GM18505 (cell line): ENCODE data around the gene ABHD12B.

Source experiments
- ATAC-seq: cut with Tn5 transposase; IDR thresholded peaks from one replicate; pipeline ENCODE4 v1.9.1; 2021; ENCODE audit not compliant: unreplicated experiment
- POLR2A ChIP-seq: IDR thresholded peaks from 4 replicates; pipeline ENCODE4 v1.6.1; 2011; ENCODE audit warnings: borderline replicate concordance; ENCODE audit not compliant: insufficient read depth, insufficient read length; ENCODE audit errors: extremely low read depth

Gene ABHD12B

GRCh38 chr14:50944647-50945413, 73.0 kb downstream of the ABHD12B start:
- ATAC-seq: no peak
- no peak for TF ChIP-seq POLR2A

GRCh38 chr14:50946234-50946935, 74.5 kb downstream of the ABHD12B start:
- no peak for TF ChIP-seq POLR2A

GRCh38 chr14:50947446-50947845, 75.6 kb downstream of the ABHD12B start:
- no peak for ATAC-seq
- TF ChIP-seq POLR2A: no peak

More at GRCh38 chr14:50946234-50946935, 74.5 kb downstream of the ABHD12B start:
- ATAC-seq: no peak

GRCh38 chr14:50948205-50948604, 76.4 kb downstream of the ABHD12B start:
- ATAC-seq: no peak
- TF ChIP-seq POLR2A: no peak

GRCh38 chr14:50951032-50951431, 79.2 kb downstream of the ABHD12B start:
- TF ChIP-seq POLR2A: no peak
- ATAC-seq: no peak

GRCh38 chr14:50953502-50953901, 81.6 kb downstream of the ABHD12B start:
- TF ChIP-seq POLR2A: no peak

More at GRCh38 chr14:50953502-50953901, 81.6 kb downstream of the ABHD12B start:
- ATAC-seq: no peak
